GM19397 (cell line): ENCODE measurements around the gene SLPI.

ENCODE experiments used
- ATAC-seq: cut with Tn5 transposase; IDR thresholded peaks from one replicate; pipeline ENCODE4 v1.9.1; 2021; ENCODE audit warnings: mild to moderate bottlenecking, moderate library complexity; ENCODE audit not compliant: unreplicated experiment

SLPI gene

DNA sequence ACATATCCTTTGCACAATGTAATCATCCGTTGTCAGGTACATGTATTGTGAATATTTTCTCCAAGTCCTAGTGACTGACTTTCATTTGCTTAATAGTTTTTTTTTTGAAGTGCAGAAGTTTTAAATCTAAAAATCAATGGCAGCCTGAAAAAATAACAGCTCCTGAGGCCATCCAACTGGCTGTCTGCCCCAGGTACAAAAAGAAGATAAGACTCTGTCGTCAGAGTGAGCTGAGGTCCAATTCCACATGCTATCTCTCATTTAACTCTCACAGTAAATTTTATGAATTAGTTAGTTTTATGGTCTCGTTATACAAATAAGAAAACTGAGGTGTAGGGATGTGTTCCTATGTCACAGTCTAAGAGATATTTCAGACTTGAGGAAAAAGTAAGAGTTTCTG, 21.0 kb upstream of the SLPI start:
- no peak for ATAC-seq

DNA sequence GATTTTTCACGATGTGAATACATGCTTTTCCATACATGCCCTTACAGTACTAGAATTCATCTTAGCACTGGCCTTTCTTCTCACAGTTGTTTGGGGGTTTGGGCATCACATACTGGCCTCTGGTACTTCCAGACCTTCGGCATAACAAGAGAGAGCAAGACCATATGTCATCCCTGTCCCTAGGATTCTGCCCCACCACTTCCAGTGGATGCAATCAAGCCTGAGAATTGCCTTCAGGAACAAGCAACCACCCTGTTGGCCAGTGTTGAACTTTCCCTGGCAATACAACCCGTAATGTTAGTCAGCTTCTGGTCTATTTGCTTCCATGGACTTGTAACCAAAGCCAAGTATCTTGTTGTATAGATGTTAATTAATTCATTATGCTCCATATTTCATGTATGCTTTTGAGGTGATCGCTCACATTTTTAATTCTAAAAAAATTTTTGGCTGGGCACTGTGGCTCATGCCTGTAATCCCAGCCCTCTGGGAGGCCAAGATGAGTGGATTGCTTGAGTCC, 15.4 kb upstream of the SLPI start:
- ATAC-seq = no peak

DNA sequence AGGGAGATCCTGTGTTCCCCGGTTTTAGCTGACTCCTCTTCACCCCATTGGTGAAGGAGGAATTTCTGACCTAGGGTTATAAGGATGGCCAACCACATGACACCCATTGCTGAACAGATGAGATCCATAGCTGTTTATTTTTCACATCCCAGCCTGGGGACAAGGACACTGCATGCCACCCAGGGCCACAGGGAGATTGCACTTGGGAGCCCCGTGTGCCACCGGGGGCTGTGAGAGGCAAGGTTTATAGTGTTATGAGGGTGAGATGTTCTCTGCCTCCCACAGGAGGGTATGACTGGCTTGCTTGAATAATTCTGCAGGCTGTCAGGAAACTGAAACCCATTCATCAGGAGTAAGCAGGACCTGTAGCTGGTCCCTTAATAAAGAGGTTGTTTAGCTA, 14.7 kb upstream of the SLPI start:
- no peak for ATAC-seq

DNA sequence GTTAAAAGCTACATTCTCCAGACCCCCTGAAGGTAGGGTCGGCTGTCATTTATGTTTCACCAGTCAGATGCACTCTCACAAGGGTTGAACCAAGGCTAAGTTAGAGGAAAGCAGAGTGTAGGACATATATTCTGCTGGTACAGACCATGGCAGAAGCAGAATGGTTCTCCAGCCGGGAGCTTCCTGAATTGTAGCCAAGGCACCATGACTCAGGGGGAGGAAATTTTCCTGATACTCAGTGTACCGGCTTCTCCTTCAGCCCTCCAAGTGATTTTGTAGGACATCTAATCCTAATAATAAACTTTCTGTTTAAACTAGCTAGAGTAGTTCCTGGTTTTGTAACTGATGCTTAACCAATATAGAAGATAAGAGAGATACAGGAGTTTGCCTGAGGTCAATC, 14.2 kb upstream of the SLPI start:
- ATAC-seq = no peak

DNA sequence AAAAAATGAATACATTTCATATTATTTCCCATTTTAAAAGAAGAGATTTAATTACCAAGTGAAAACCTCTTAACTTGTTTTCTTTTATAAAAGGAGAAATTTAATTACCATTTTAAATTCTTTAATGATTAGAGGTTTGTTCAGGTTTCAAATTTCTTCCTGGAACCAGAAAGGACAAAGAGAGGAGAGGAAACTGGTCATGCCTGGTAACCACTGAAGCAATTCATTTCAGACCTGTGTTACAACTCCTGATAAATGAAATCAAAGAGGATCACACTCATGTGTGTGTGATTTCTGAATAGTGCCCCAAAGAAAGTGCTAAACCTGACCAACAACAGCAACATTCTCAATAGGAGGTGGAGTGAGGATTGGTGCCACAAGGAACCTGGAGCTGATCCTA, 12.6 kb upstream of the SLPI start:
- no peak for ATAC-seq

DNA sequence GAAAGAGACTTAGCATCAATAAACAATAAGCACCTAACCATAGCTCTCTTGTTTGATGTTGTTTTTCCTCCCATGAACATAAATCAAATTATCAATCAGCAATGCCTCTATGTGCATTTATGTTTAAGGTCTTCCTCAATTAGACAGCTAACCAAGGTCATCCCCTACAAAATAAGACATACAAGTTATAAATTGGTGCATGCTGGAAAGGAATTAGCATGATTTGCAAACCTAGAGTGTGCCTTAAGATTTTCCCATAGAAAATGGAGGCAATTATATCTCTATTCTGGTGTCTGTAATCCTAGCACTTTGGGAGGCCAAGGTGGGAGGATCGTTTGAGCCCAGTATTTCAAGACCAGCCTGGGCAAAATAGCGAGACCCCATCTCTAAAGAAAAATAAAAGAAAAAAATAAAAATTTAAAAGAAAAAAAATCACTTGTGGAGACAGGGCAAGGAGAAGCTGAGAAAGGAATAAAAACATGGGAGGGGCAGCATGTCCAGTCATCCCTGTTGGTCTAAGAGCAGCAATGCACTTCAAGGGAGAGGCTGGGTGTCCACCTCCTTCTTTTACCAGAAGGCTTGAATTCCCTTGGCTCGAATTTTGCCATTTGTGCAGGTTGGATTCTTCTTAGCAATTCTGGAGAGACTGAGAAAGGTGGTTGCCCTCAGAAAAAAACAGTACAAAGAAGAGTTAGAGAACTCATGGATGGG, 9.3 kb upstream of the SLPI start:
- no peak for ATAC-seq

DNA sequence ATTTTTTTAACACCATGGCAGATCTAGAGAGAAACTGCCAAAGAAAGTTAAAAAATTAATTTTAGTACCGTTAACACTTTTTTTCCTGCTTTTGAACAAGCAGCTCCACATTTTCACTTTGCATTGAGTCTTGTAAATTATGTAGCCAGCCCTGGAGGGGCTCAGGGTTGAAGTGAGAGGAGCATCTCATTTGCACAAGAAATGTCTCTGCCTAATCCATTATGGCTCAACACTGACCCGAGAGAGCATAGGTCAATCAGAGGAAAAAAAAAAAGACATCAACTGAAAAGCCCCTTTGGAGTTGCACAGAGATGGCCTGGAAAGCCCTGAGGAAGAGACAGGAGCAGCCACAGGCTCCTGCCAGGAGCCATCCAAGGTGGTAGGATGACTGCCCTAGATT, 4.3 kb upstream of the SLPI start:
- ATAC-seq = no peak

DNA sequence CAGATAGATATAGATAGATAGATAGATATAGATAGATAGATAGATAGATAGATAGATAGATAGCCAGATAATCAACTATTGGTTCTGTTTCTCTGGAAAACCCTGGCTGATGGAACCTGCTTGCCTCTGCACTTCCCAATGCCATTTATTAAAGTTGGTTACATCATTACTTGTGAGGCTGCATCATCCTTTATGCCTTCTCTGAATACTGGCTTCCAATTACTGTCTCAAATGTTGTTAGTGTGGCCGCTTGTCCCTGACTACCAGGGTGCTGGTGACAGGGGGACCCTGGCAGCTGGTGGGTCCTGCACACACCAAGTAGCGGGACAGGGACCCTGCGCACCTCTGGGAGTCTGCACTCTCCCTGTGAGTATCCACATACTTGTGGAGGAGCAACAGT, 3.9 kb upstream of the SLPI start:
- no peak for ATAC-seq

DNA sequence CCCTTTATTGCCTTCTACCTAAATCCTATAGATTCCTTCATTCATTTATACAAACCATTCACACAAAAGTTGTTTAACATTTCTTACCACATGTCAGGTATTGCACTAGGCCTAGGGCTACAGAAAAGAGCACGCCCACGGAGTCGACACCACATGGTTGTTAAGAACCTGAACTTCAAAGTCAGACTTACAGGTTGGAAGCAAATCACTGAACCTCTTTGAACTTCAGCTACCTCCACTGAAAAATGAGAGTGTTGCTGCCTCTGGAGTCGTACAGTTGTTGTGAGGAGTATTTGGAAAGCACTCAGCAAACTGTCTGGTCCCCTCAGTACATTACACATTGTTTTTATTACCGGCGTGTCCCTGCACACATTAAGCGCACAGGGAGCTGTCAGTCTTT, 3.3 kb upstream of the SLPI start:
- no peak for ATAC-seq

DNA sequence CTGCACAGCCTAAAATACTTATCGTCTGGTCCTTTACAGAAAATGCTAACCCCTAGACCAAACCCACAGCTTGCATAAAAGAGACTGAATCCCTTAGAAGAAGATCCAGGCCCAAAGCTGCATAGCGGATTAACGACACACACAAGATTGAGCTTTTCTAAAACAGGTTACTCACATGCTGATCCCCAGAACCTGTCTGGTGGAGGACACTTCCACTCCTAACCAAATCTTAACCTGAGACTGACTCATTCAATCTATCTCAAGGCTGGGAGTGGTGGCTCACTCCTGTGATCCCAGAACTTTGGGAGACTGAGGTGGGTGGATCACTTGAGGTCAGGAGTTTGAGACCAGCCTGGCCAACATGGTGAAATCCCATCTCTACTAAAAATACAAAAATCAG, 2.8 kb upstream of the SLPI start:
- no peak for ATAC-seq

DNA sequence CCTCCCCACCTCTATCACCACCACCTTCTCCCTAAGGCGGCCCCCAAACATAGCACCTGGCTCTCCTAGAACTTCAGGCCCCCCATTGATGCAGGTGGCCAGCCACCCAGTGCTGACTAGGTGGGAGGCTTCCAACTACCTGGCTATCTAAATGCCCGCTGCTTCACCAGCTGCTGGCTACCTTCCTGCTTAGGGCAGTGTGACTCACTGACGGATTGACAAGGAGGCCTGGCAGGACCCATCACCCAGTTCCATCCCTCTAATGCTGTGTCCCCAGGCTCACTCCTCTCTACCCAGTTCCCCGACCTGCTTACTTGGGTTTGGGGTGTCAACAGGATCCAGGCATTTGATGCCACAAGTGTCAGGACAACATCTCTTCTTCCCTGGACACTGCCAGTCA, 1.1 kb downstream of the SLPI start:
- no peak for ATAC-seq

DNA sequence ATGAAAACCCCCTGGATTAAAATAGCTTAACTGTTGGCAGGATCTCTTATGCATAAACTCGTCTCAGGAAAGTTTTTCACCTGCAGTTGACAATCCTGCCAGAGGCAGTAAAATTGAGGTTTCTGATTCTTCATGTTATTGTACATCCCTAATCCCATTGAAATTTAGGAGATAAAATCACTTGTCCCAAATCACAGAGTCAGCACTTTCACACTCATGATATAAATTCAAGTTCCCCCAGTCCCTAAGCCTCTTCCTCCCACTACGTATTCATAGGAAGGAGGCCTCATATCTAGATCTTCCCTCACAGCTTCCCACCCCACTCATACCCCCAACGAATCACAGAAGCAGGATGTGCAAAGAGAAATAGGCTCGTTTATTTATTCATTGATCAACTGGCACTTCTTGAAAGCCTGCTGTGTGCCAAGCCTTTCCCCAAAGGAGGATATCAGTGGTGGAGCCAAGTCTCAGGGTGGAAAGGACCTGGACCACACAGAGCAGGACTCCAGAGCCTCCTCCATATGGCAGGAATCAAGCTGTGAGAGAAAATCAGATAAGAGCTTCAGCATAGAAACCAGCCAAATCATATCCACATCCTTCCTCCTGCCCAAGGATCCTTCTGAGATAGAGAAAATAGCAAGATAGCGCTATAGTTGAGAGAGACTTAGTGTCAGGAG, 2.3 kb downstream of the SLPI start:
- ATAC-seq = no peak

DNA sequence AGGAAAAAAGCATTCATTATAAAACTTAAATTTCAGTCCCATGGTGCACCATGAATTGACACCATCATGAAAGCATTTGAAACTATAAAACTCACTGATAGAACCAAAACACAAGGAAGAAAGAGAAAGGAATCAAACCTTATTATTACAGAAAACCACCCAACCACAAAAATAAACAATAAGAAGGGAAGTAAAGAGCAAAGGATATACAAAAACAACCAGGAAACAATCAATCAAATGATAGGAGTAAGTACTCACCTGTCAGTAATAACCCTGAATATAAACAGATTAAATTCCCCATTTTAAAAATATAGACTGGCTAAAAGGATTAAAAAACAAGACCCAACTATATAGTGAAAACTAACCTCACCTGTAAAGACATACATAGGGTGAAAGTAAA, 5.8 kb downstream of the SLPI start:
- ATAC-seq = no peak

DNA sequence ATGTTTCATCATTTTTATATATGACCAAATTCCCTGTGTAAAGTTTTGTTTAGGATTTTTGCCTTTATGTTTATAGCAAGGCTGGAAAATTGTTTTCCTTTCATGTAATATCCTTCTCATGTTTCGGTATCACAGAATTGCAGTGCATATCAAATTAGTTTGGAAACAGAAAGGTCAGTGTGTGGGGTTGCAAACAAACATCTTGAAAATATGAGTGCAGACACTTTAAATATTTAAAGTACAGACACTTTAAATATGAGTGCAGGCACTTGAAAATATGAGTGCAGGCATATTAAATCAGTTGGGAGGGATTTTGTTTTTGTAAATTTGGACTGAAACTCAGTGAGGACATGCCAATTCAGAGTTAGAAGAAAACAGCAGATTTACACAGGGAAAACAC, 6.5 kb downstream of the SLPI start:
- ATAC-seq = no peak

DNA sequence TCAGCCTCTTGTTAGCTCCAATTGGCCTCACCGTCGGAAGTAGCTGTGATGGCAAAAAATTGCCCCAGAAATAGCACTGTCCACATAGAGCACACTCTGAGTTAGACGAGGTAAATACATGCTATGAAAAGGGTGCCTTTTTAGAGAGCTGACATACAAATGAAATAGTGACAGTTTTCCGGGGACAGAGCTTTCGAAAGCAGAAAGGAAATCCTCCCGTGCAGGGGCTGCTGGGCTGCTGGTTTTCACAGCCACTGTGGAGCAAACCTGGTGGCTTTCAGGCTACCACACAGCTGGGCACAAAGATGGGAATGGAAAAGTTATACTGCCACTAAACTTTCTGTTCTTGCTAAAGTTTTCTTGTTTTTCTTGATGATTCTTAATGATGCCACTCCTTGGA, 8.3 kb downstream of the SLPI start:
- ATAC-seq = no peak

DNA sequence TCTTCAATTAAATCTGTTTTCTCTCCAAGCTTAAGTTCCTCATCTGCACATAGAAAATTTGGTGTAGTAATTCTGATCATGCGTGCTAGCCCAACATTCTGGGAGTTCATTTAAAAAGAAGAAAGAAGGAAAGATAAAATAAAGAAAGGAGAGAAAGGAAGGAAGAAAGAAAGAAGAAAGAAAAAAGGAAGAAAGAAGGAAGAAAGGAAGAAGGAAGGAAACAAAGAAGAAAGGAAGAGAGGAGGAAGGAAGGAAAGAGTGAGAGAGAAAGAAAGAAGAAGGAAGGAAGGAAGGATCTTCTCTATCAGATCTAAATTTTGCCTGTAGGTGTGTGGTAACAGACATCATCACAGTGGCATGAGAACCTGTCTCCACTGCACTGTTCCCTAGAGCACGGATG, 16.2 kb downstream of the SLPI start:
- ATAC-seq = no peak

DNA sequence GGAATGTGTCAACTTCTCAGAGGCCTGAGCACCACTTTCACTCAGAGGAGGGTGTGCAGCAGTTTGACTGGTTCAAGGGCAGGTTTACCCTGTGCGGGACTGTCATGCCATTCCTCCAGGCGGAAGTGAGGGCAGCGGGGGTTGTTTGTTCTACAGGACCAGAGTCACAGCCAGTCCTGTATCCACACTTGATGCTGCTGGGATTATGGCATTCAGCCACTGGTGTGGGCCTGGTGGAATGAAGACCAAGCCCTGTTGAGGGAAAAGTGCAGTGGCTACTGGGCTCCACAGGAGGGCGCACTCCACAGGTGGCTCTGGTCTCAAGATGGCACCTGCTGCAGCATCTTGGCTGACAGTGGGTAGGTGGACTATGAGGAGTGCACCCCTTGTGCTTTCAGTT, 18.4 kb downstream of the SLPI start:
- no peak for ATAC-seq

DNA sequence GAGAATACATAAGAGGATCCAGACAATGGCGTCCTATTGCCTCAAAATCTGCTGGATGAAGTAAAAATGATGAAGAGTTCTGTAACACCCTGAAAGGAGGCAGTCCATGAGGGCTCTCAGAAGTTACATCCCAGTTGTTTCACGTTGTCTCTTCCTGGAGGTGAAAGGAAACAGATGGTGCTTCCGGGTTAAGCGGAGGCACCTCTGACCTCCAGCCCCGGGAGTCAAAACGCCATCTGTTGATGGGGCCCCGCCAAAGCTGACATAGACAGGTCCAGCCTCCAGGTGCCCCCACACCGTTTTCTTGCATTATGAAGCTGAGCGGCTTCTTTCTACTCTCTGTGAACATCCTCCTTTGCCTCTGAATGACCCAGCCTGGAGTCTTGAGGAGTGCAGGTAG, 23.7 kb downstream of the SLPI start:
- no peak for ATAC-seq

DNA sequence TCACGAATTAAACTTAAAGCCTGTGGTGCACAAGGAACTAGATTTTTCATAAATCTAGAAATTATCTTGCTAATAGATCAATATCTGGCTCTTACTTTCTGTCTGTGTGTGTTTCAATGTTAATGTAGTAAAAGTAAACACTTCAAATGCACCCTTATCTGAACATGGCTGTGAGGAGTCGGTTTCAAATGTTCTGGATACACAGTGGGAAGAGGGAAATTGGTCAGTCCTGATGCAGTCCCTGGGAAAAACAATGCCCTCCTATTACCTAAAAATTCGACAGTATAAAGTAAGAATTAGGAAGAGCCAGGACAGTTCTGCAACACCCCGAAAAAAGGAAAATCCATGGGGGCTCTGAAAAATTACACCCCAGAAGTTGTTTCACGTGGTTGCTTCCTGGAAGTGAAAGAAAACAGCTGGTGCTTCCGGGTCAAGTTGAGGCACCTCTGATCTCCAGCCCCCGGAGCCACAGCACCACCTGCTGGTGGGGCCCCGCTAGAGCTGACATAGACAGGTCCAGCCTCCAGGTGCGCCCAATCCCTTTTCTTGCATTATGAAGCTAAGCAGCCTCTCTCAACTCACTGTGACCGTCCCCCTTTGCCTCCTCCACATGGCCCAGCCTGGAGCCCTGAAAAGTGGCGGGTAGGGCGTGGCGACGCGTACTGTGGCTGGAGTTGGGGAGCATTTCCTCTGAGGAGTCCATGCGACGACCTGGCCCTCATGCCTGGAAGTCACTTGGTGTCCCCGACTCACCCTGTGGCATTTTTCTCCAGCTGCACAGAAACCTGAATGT, 24.9 kb downstream of the SLPI start:
- ATAC-seq = no peak

DNA sequence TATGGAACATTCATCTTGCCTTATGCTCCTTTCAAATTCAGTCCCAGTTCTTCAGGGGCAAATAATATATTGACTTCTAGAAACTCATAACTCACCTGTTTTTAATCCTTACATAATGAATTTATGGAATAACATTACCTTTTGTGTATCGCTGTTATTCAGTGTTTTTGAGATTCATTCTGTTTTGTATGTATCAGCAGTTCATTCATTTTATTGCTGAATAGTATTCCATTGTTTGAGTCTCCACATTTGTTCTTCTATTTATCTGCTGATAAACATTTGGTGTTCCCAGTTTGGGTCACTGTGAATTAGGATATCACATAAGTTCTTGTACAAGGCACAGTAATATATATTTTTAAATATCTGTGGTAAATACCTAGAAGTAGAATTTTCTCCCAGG, 28.1 kb downstream of the SLPI start:
- ATAC-seq = no peak

DNA sequence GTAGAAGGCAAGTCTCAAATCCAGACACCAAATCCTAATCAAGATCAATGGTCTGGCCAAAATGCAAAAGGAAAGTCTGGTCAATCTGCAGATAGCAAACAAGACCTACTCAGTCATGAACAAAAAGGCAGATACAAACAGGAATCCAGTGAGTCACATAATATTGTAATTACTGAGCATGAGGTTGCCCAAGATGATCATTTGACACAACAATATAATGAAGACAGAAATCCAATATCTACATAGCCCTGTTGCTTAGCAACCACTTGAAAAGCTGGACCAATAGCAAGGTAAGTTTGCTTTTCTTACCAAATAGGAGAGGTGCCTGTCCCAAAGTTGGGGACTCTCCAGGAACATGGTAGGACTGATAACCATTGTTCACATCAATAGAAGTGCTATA, 31.2 kb downstream of the SLPI start:
- no peak for ATAC-seq

DNA sequence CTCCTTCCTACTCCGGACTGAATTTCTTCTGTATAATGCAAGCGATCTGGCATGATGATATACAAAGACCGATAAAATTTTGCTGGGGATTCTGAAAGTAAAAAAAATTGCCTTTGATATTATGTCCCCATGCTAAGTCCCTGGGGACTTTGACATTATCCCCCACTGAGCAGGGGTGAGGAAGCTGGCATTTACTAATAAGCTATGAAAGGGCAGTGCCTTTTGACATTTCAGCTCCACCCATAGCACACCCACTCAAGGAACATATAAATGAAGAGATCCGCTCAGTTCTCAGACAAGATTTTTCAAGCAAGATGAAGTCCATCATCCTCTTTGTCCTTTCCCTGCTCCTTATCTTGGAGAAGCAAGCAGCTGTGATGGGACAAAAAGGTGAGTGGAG, 33.3 kb downstream of the SLPI start, which contains the start of gene SEMG2:
SEMG2 (plus strand) TSS at position 298 of the 400 bp plus-strand sequence; CDS start at position 315, 17 bp downstream.
- ATAC-seq = no peak
